ENCODE data around the gene HS1BP3.

DNA sequence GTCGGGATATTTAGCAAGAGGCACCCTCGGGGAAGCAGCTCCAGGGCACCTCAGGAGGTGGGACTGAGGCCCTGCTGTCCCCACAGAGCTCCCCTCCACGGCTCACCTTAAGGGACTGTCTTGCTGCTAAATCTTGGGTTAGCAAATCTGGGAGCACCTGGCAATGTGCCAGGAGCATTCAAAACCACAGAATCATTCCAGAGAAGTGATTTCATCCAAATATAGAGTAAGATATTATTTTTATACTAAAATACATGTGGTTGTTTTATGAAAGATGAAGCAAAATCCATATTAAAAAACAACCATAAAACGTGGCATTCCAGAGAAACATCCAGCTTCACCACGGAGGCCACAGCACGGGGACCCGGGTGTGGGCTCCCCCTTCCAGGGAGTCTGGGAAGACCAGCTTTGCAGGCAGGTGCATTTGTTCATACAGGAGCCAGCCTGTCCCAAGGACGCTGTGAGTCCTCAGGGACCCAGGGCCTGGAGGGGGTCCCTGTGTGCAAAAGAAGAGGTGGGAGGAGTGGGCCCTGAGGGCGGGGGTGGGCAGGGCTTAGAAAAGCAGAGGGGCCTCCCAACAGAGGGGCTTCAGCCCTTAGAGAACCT is 16.3 kb downstream of the HS1BP3 start:
- TF ChIP-seq, protein P1, sequence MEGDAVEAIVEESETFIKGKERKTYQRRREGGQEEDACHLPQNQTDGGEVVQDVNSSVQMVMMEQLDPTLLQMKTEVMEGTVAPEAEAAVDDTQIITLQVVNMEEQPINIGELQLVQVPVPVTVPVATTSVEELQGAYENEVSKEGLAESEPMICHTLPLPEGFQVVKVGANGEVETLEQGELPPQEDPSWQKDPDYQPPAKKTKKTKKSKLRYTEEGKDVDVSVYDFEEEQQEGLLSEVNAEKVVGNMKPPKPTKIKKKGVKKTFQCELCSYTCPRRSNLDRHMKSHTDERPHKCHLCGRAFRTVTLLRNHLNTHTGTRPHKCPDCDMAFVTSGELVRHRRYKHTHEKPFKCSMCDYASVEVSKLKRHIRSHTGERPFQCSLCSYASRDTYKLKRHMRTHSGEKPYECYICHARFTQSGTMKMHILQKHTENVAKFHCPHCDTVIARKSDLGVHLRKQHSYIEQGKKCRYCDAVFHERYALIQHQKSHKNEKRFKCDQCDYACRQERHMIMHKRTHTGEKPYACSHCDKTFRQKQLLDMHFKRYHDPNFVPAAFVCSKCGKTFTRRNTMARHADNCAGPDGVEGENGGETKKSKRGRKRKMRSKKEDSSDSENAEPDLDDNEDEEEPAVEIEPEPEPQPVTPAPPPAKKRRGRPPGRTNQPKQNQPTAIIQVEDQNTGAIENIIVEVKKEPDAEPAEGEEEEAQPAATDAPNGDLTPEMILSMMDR (IDR thresholded peaks at IDR 0.05), result no peak
- TF ChIP-seq POLR2A (IDR thresholded peaks at IDR 0.05), result no peak
